SK-N-SH (cell line): ENCODE measurements around the gene PLCB1. TPM values are rescaled to one million over a fixed set of nuclear protein-coding genes. Genes with fewer than 3 reads are reported as not detected.

Experiments used
- CTCF ChIA-PET: fragments of 300-600, 350-600 bp; formaldehyde crosslinking; extraction: SDS; loops from one replicate; lab custom pipeline; 2021; lab: Yijun Ruan, JAX
- POLR2A ChIA-PET: fragments of 350-600 bp; sonication (Branson Sonifier 250); formaldehyde crosslinking; extraction: SDS; loops from one replicate; lab custom pipeline; 2020; ENCODE audit warnings: antibody characterized with exemption, inconsistent platforms; lab: Yijun Ruan, JAX
- DNase-seq: peaks from one replicate; pipeline ENCODE4 v3.0.0; 2012
- H2AFZ ChIP-seq: fragments of 200-600 bp; sonication (generic); 2 replicates; pipeline ENCODE4 v1.8.1; 2016; ENCODE audit warnings: antibody characterized with exemption, mild to moderate bottlenecking, low read depth
- H3F3A ChIP-seq: fragments of 200-600 bp; sonication (generic); replicated peaks from 2 replicates; pipeline ENCODE3; 2016; ENCODE audit warnings: antibody characterized with exemption, mild to moderate bottlenecking; ENCODE audit not compliant: insufficient read depth
- H3K27ac ChIP-seq, 2 experiments: fragments of 200-500 bp in 1 of 2; fragments of 200-600 bp in 1 of 2; sonication (Bioruptor generic) in 1 of 2; sonication (generic), shearing (Covaris generic) in 1 of 2; 2 replicates each; pipeline versions ENCODE4 v1.5.1 to v1.6.1; 2014 to 2016; ENCODE audit warnings: low read depth in 2 of 2, inconsistent platforms in 1 of 2, low read length in 1 of 2, mild to moderate bottlenecking in 1 of 2, mixed read lengths in 1 of 2
- H3K27me3 ChIP-seq: fragments of 200-600 bp; sonication (generic), shearing (Covaris generic); 2 replicates; pipeline ENCODE4 v1.6.1; 2016; ENCODE audit warnings: mixed run types; ENCODE audit not compliant: insufficient read depth
- H3K36me3 ChIP-seq, 2 experiments: fragments of 200-500 bp in 1 of 2; fragments of 200-600 bp in 1 of 2; sonication (Bioruptor generic) in 1 of 2; sonication (generic) in 1 of 2; replicated peaks in 1 of 2; 2 replicates each; pipeline versions ENCODE3 to v1.5.1; 2014 to 2016; ENCODE audit warnings: low read length in 1 of 2, mild to moderate bottlenecking in 1 of 2; ENCODE audit not compliant: insufficient read depth in 2 of 2, control insufficient read depth in 1 of 2
- H3K4me1 ChIP-seq, 2 experiments: fragments of 200-500 bp in 1 of 2; fragments of 200-600 bp in 1 of 2; sonication (Bioruptor generic) in 1 of 2; sonication (generic), shearing (Covaris generic) in 1 of 2; 2 replicates each; pipeline versions ENCODE4 v1.5.1 to v1.6.1; 2014 to 2016; ENCODE audit warnings: low read depth in 1 of 2, low read length in 1 of 2, mixed run types in 1 of 2; ENCODE audit not compliant: insufficient read depth in 2 of 2, control insufficient read depth in 1 of 2
- H3K4me2 ChIP-seq: fragments of 200-600 bp; sonication (generic), shearing (Covaris generic); 2 replicates; pipeline ENCODE4 v1.6.1; 2017; ENCODE audit warnings: mixed run types
- H3K4me3 ChIP-seq, 2 experiments: fragments of 200-500 bp in 1 of 2; fragments of 200-600 bp in 1 of 2; sonication (Bioruptor generic) in 1 of 2; sonication (generic), shearing (Covaris generic) in 1 of 2; 2 replicates each; pipeline versions ENCODE4 v1.5.1 to v1.8.1; 2014 to 2016; ENCODE audit warnings: low read depth in 2 of 2, inconsistent platforms in 1 of 2, low read length in 1 of 2, mild to moderate bottlenecking in 1 of 2, mixed read lengths in 1 of 2, moderate library complexity in 1 of 2
- H3K79me2 ChIP-seq: fragments of 200-600 bp; sonication (generic); 2 replicates; pipeline ENCODE4 v1.8.1; 2017; ENCODE audit warnings: mild to moderate bottlenecking; ENCODE audit not compliant: insufficient read depth
- H3K9ac ChIP-seq: fragments of 200-600 bp; sonication (generic); 2 replicates; pipeline ENCODE4 v1.6.1; 2017; ENCODE audit warnings: mixed run types
- H3K9me2 ChIP-seq: fragments of 200-600 bp; sonication (generic); 2 replicates; pipeline ENCODE4 v1.6.1; 2017; ENCODE audit warnings: mixed run types
- H3K9me3 ChIP-seq: fragments of 200-600 bp; sonication (generic); 2 replicates; pipeline ENCODE4 v1.6.1; 2017; ENCODE audit warnings: mixed run types, mild to moderate bottlenecking, moderate library complexity
- H4K20me1 ChIP-seq: fragments of 200-600 bp; sonication (generic); 2 replicates; pipeline ENCODE4 v1.6.1; 2017; ENCODE audit warnings: mild to moderate bottlenecking, mixed run types; ENCODE audit not compliant: insufficient read depth
- CHD2 ChIP-seq: fragments of 150-350 bp; IDR thresholded peaks from 2 replicates; pipeline ENCODE4 v1.6.1; 2018; ENCODE audit warnings: low read length; ENCODE audit not compliant: partially characterized antibody
- ELF1 ChIP-seq: IDR thresholded peaks from 2 replicates; pipeline ENCODE4 v1.4.0; 2012
- EZH2phosphoT487 ChIP-seq: fragments of 200-600 bp; sonication (generic); IDR thresholded peaks from 2 replicates; pipeline ENCODE4 v1.6.1; 2017; ENCODE audit warnings: low read depth, mixed run types, mild to moderate bottlenecking, antibody characterized with exemption, moderate library complexity, borderline replicate concordance
- FOSL2 ChIP-seq: IDR thresholded peaks from 2 replicates; pipeline ENCODE4 v1.4.0; 2012; ENCODE audit warnings: low read depth, mild to moderate bottlenecking, moderate library complexity, borderline replicate concordance
- GABPA ChIP-seq: IDR thresholded peaks from 2 replicates; pipeline ENCODE4 v1.4.0; 2012; ENCODE audit warnings: low read depth, mild to moderate bottlenecking
- GATA2 ChIP-seq: sonication (generic); formaldehyde crosslinking; IDR thresholded peaks from 2 replicates; pipeline ENCODE4 v1.5.0; 2020; ENCODE audit warnings: mild to moderate bottlenecking, missing genetic modification reagents
- IRF3 ChIP-seq: fragments of 150-350 bp; IDR thresholded peaks from 2 replicates; pipeline ENCODE4 v1.6.1; 2016; ENCODE audit warnings: mild to moderate bottlenecking, low read depth, low read length
- MAX ChIP-seq: IDR thresholded peaks from 2 replicates; pipeline ENCODE4 v1.4.0; 2012; ENCODE audit warnings: low read depth
- MEF2A ChIP-seq: IDR thresholded peaks from 2 replicates; pipeline ENCODE4 v1.4.0; 2012; ENCODE audit warnings: low read depth, borderline replicate concordance
- MXI1 ChIP-seq: IDR thresholded peaks from 2 replicates; pipeline ENCODE4 v1.6.1; 2012; ENCODE audit warnings: mild to moderate bottlenecking, low read depth, low read length, improper control_type of control experiment
- NRF1 ChIP-seq: IDR thresholded peaks from 2 replicates; pipeline ENCODE4 v1.6.1; 2012; ENCODE audit warnings: low read depth, mild to moderate bottlenecking, low read length
- PBX3 ChIP-seq: IDR thresholded peaks from 2 replicates; pipeline ENCODE4; 2012
- POLR2AphosphoS5 ChIP-seq: IDR thresholded peaks from 2 replicates; pipeline ENCODE4 v1.6.1; 2012; ENCODE audit warnings: low read depth, low read length
- REST ChIP-seq: IDR thresholded peaks from 2 replicates; pipeline ENCODE4 v1.6.1; 2012; ENCODE audit warnings: mild to moderate bottlenecking, low read depth, low read length, moderate library complexity
- RFX5 ChIP-seq: IDR thresholded peaks from 2 replicates; pipeline ENCODE4 v1.6.1; 2012; ENCODE audit warnings: mild to moderate bottlenecking, improper control_type of control experiment, low read length
- SMC3 ChIP-seq: IDR thresholded peaks from 2 replicates; pipeline ENCODE4 v1.6.1; 2012; ENCODE audit warnings: low read depth, low read length, improper control_type of control experiment
- YY1 ChIP-seq: IDR thresholded peaks from 2 replicates; pipeline ENCODE4 v1.4.0; 2012; ENCODE audit warnings: low read depth, mild to moderate bottlenecking
- WGBS: methylation state at CpG from one replicate; pipeline ENCODE4 v1.1.6; 2017; ENCODE audit warnings: low lambda C conversion rate; 5-methylcytosine and 5-hydroxymethylcytosine counted together
- polyA plus RNA-seq, 3 experiments: library from polyadenylated mRNA; depleted of rRNA; stranded (reverse); fragments of >200 nt; gene quantifications; 2 replicates each; pipeline ENCODE4 v1.2.3, GENCODE V29; 2012

The PLCB1 gene
- polyA plus RNA-seq, 1 of the 3 experiments (the other 2 are of a cell fraction), result 10.5 TPM

- H3K4me1 ChIP-seq, result no peaks in the 10 kb centered on the region; a peak in 1 of 4 replicates
- no peak overlapping the region for H3K9ac ChIP-seq
- H3K27me3 ChIP-seq, result no peaks in the 10 kb centered on the region
- 79% methylated on average over 1 of the region's 1 CpG for WGBS
- peaks cover 9 to 10% of the 10 kb centered on the region in 2 experiments for H3K36me3 ChIP-seq
- DNase-seq, result no peak
- H3K4me3 ChIP-seq, result no peak overlapping the region
- TF ChIP-seq POLR2AphosphoS5 (no peak), MAX (no peak), REST (no peak), PBX3 (no peak), IRF3 (no peak), GATA2 (no peak), GABPA (no peak)
- no peaks in the 10 kb centered on the region for H3K9me2 ChIP-seq
- no peaks in the 10 kb centered on the region for H3K79me2 ChIP-seq
- ChIA-PET CTCF (no interaction called here), POLR2A (no interaction called here)
- no peaks in the 10 kb centered on the region for H3K9me3 ChIP-seq
- no peak overlapping the region for H3K4me2 ChIP-seq
- H3F3A ChIP-seq, result peaks cover 2% of the 10 kb centered on the region
- no peak overlapping the region for H2AFZ ChIP-seq
- H3K27ac ChIP-seq, result 0 out of 4 replicates have a peak overlapping the region, but pooled peaks of 1 of the 2 experiments have one; percentile 19
- no peaks in the 10 kb centered on the region for H4K20me1 ChIP-seq
Observed at GRCh38 chr20:8656335-8656734, 524.3 kb downstream of the PLCB1 start.

- ChIA-PET POLR2A (no interaction called here), CTCF (no interaction called here)
- Histone ChIP-seq H4K20me1 (no peaks in the 10 kb centered on the region), H3K27ac (no peak overlapping the region), H3F3A (peaks cover 5% of the 10 kb centered on the region), H3K36me3 (peaks cover 7 to 9% of the 10 kb centered on the region in 2 experiments), H3K9me3 (no peaks in the 10 kb centered on the region), H3K4me1 (no peaks in the 10 kb centered on the region; a peak in 1 of 4 replicates), H3K79me2 (no peaks in the 10 kb centered on the region), H3K27me3 (no peaks in the 10 kb centered on the region), H3K4me2 (no peak overlapping the region), H3K4me3 (no peak overlapping the region), H2AFZ (no peak overlapping the region), H3K9me2 (no peaks in the 10 kb centered on the region), H3K9ac (no peak overlapping the region)
- no peak for DNase-seq
- TF ChIP-seq CHD2 (no peak), NRF1 (no peak), EZH2phosphoT487 (no peak), MXI1 (no peak), SMC3 (no peak), YY1 (no peak), MEF2A (no peak), IRF3 (no peak), MAX (no peak), FOSL2 (no peak), ELF1 (no peak), RFX5 (no peak)
Observed at GRCh38 chr20:8657664-8658063, 525.6 kb downstream of the PLCB1 start.
